HEK293 (cell line): ENCODE data around the gene PKM.
A peak's percentile ranks its signal among the peaks of the same experiment; 100 is the strongest.

ENCODE experiments used
- BCL11A ChIP-seq: fragments of 450-650 bp; formaldehyde crosslinking; IDR thresholded peaks from 2 replicates; pipeline ENCODE4 v1.5.1; 2016; ENCODE audit warnings: low read depth, missing biosample characterization, missing genetic modification characterization
- EGR2 ChIP-seq: fragments of 450-650 bp; formaldehyde crosslinking; IDR thresholded peaks from 2 replicates; pipeline ENCODE4 v1.5.1; 2016; ENCODE audit warnings: low read depth, missing biosample characterization, missing genetic modification characterization
- GLIS1 ChIP-seq: fragments of 450-650 bp; formaldehyde crosslinking; IDR thresholded peaks from 2 replicates; pipeline ENCODE4 v1.5.1; 2016; ENCODE audit warnings: missing biosample characterization, missing genetic modification characterization
- IKZF3 ChIP-seq: fragments of 450-650 bp; IDR thresholded peaks from 2 replicates; pipeline ENCODE4 v1.5.0; 2018; ENCODE audit warnings: missing biosample characterization, mild to moderate bottlenecking, missing genetic modification characterization, moderate library complexity
- KLF10 ChIP-seq: fragments of 450-650 bp; IDR thresholded peaks from 2 replicates; pipeline ENCODE4 v1.5.1; 2018; ENCODE audit warnings: missing biosample characterization, mild to moderate bottlenecking, missing genetic modification characterization
- KLF9 ChIP-seq: fragments of 450-650 bp; formaldehyde crosslinking; IDR thresholded peaks from 2 replicates; pipeline ENCODE4 v1.5.1; 2016; ENCODE audit warnings: missing biosample characterization, missing genetic modification characterization, low read depth
- MYNN ChIP-seq: fragments of 450-650 bp; formaldehyde crosslinking; IDR thresholded peaks from 2 replicates; pipeline ENCODE4 v1.5.1; 2016; ENCODE audit warnings: missing biosample characterization, missing genetic modification characterization, borderline replicate concordance
- WT1 ChIP-seq: fragments of 450-650 bp; formaldehyde crosslinking; IDR thresholded peaks from 2 replicates; pipeline ENCODE4 v1.5.1; 2016; ENCODE audit warnings: missing biosample characterization, missing genetic modification characterization
- ZNF175 ChIP-seq: fragments of 450-650 bp; formaldehyde crosslinking; IDR thresholded peaks from 2 replicates; pipeline ENCODE4 v1.5.1; 2016; ENCODE audit warnings: missing biosample characterization, missing genetic modification characterization
- ZNF292 ChIP-seq: fragments of 450-650 bp; formaldehyde crosslinking; IDR thresholded peaks from 2 replicates; pipeline ENCODE4 v1.5.1; 2016; ENCODE audit warnings: low read depth, missing biosample characterization, missing genetic modification characterization, borderline replicate concordance
- ZNF324 ChIP-seq: fragments of 450-650 bp; formaldehyde crosslinking; IDR thresholded peaks from 2 replicates; pipeline ENCODE4 v1.5.1; 2016; ENCODE audit warnings: missing biosample characterization, missing genetic modification characterization
- ZNF366 ChIP-seq: fragments of 450-650 bp; formaldehyde crosslinking; conservative IDR thresholded peaks from 2 replicates; pipeline ENCODE4 v1.5.1; 2016; ENCODE audit warnings: missing biosample characterization, missing genetic modification characterization
- ZNF37A ChIP-seq: fragments of 450-650 bp; IDR thresholded peaks from 2 replicates; pipeline ENCODE4 v1.5.1; 2018; ENCODE audit warnings: missing biosample characterization, missing genetic modification characterization
- ZNF391 ChIP-seq: fragments of 450-650 bp; formaldehyde crosslinking; IDR thresholded peaks from 2 replicates; pipeline ENCODE4 v1.5.1; 2016; ENCODE audit warnings: low read depth, missing biosample characterization, missing genetic modification characterization, borderline replicate concordance
- ZNF530 ChIP-seq: fragments of 450-650 bp; formaldehyde crosslinking; IDR thresholded peaks from 2 replicates; pipeline ENCODE4 v1.5.1; 2016; ENCODE audit warnings: low read depth, missing biosample characterization, missing genetic modification characterization
- ZNF549 ChIP-seq: fragments of 450-650 bp; IDR thresholded peaks from 2 replicates; pipeline ENCODE4 v1.5.1; 2018; ENCODE audit warnings: missing biosample characterization, missing genetic modification characterization, mild to moderate bottlenecking, inconsistent platforms, moderate library complexity
- ZNF571 ChIP-seq: fragments of 450-650 bp; formaldehyde crosslinking; IDR thresholded peaks from 2 replicates; pipeline ENCODE4 v1.5.0; 2017; ENCODE audit warnings: missing biosample characterization, missing genetic modification characterization
- ZNF600 ChIP-seq: fragments of 450-650 bp; formaldehyde crosslinking; IDR thresholded peaks from 2 replicates; pipeline ENCODE4 v1.5.1; 2016; ENCODE audit warnings: missing biosample characterization, missing genetic modification characterization
- ZNF623 ChIP-seq: fragments of 450-650 bp; formaldehyde crosslinking; IDR thresholded peaks from 2 replicates; pipeline ENCODE4 v1.5.1; 2016; ENCODE audit warnings: missing biosample characterization, missing genetic modification characterization
- ZNF624 ChIP-seq: fragments of 450-650 bp; formaldehyde crosslinking; IDR thresholded peaks from 2 replicates; pipeline ENCODE4 v1.5.1; 2017; ENCODE audit warnings: missing biosample characterization, missing genetic modification characterization
- ZNF629 ChIP-seq: fragments of 450-650 bp; formaldehyde crosslinking; IDR thresholded peaks from 2 replicates; pipeline ENCODE4 v1.5.1; 2017; ENCODE audit warnings: missing biosample characterization, missing genetic modification characterization
- ZNF658 ChIP-seq: fragments of 450-650 bp; formaldehyde crosslinking; IDR thresholded peaks from 2 replicates; pipeline ENCODE4; 2016; ENCODE audit warnings: missing biosample characterization, missing genetic modification characterization
- ZNF830 ChIP-seq: fragments of 450-650 bp; IDR thresholded peaks from 2 replicates; pipeline ENCODE4 v1.5.0; 2018; ENCODE audit warnings: missing biosample characterization, missing genetic modification characterization, low read depth, mild to moderate bottlenecking, moderate library complexity
- TF ChIP-seq, protein P1 (sequence below): fragments of 450-650 bp; formaldehyde crosslinking; IDR thresholded peaks from 2 replicates; pipeline ENCODE4 v1.5.1; 2016; ENCODE audit warnings: missing biosample characterization, missing genetic modification characterization
- TF ChIP-seq, protein P2 (sequence below): fragments of 450-650 bp; formaldehyde crosslinking; IDR thresholded peaks from 2 replicates; pipeline ENCODE4 v1.5.1; 2016; ENCODE audit warnings: missing biosample characterization, missing genetic modification characterization, low read depth
- TF ChIP-seq, protein P3 (sequence below): fragments of 450-650 bp; formaldehyde crosslinking; IDR thresholded peaks from 2 replicates; pipeline ENCODE4 v1.5.1; 2016; ENCODE audit warnings: missing biosample characterization, missing genetic modification characterization
- TF ChIP-seq, protein P4 (sequence below): fragments of 450-650 bp; formaldehyde crosslinking; IDR thresholded peaks from 2 replicates; pipeline ENCODE4 v1.5.1; 2017; ENCODE audit warnings: missing biosample characterization, missing genetic modification characterization
- TF ChIP-seq, protein P5 (sequence below): fragments of 450-650 bp; formaldehyde crosslinking; IDR thresholded peaks from 2 replicates; pipeline ENCODE4 v1.5.1; 2016; ENCODE audit warnings: missing biosample characterization, missing genetic modification characterization

The PKM gene

DNA sequence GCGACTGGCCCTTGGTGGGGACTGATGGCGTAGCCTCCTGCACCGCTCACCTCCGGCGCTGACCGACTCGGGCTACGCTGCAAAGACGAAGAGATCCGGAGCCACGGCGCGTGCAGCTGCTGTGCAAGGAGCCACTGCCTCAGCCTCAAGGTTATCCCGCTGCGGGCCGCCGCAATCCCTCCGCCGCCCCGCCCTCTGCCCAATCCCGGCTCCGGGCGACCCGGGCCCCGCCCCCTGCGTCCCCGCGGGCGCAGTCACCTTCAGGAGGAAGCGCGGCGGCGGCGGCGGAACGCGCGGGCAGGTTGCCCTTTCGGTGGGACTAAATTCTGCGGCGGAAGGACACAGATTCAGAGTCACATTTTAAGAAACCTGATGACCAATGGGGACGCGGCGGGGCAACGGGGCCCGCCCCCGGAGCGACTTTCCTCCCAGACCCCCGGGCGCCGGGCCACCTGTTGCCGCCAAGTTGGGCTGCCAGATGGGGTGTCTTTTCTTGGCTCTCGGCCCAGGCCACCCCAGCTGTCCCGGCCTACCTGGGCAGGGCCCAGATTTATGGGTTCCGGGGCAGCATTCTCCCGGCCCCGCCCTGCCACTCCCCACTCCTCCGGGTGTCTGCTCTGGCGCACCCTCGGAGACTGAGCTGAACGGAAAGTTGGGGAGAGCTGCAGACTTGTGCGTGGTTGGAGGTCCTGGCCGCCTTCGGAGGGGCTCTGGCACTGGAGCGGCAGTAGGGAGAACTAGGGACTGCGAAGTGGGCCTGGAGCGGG lies at the start of gene PKM (continued):
- TF ChIP-seq, protein P1, sequence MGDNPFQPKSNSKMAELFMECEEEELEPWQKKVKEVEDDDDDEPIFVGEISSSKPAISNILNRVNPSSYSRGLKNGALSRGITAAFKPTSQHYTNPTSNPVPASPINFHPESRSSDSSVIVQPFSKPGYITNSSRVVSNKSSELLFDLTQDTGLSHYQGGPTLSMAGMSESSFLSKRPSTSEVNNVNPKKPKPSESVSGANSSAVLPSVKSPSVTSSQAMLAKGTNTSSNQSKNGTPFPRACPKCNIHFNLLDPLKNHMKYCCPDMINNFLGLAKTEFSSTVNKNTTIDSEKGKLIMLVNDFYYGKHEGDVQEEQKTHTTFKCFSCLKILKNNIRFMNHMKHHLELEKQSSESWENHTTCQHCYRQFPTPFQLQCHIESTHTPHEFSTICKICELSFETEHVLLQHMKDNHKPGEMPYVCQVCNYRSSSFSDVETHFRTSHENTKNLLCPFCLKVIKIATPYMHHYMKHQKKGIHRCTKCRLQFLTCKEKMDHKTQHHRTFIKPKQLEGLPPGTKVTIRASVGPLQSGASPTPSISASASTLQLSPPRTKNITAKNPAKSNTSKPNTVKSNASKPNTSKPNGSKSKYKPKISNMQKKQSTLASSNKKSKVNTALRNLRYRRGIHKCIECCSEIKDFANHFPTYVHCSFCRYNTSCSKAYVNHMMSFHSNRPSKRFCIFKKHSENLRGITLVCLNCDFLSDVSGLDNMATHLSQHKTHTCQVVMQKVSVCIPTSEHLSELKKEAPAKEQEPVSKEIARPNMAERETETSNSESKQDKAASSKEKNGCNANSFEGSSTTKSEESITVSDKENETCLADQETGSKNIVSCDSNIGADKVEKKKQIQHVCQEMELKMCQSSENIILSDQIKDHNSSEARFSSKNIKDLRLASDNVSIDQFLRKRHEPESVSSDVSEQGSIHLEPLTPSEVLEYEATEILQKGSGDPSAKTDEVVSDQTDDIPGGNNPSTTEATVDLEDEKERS, result no peak
- TF ChIP-seq ZNF37A (no peak), BCL11A (tag by site-specific recombination) (peak; percentile 79), ZNF366 (tag by site-specific recombination) (peak; percentile 17; the same call in 1 of the 2 replicates), ZNF830 (tag by site-specific recombination) (no peak), ZNF624 (tag by site-specific recombination) (peak; percentile 6; the same call in 1 of the 2 replicates), EGR2 (tag by site-specific recombination) (peak; percentile 79), IKZF3 (peak; percentile 62), KLF9 (tag by site-specific recombination) (peak; percentile 90), MYNN (tag by site-specific recombination) (no peak), WT1 (tag by site-specific recombination) (peak; percentile 90), ZNF600 (tag by site-specific recombination) (peak; percentile 98), ZNF391 (0 out of 2 replicates have a peak, but pooled peaks have one; percentile 32), ZNF571 (no peak), ZNF175 (no peak), ZNF549 (no peak), ZNF623 (peak; percentile 25; the same call in 1 of the 2 replicates), GLIS1 (tag by site-specific recombination) (peak; percentile 89), ZNF658 (no peak), ZNF629 (tag by site-specific recombination) (peak; percentile 90), KLF10 (peak; percentile 97), ZNF530 (tag by site-specific recombination) (no peak), ZNF292 (no peak), ZNF324 (peak; percentile 87; the same call in 1 of the 2 replicates)
- TF ChIP-seq, protein P2, sequence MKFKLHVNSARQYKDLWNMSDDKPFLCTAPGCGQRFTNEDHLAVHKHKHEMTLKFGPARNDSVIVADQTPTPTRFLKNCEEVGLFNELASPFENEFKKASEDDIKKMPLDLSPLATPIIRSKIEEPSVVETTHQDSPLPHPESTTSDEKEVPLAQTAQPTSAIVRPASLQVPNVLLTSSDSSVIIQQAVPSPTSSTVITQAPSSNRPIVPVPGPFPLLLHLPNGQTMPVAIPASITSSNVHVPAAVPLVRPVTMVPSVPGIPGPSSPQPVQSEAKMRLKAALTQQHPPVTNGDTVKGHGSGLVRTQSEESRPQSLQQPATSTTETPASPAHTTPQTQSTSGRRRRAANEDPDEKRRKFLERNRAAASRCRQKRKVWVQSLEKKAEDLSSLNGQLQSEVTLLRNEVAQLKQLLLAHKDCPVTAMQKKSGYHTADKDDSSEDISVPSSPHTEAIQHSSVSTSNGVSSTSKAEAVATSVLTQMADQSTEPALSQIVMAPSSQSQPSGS (tag by site-specific recombination), result no peak; the same call in none of the 2 replicates
- TF ChIP-seq, protein P3, sequence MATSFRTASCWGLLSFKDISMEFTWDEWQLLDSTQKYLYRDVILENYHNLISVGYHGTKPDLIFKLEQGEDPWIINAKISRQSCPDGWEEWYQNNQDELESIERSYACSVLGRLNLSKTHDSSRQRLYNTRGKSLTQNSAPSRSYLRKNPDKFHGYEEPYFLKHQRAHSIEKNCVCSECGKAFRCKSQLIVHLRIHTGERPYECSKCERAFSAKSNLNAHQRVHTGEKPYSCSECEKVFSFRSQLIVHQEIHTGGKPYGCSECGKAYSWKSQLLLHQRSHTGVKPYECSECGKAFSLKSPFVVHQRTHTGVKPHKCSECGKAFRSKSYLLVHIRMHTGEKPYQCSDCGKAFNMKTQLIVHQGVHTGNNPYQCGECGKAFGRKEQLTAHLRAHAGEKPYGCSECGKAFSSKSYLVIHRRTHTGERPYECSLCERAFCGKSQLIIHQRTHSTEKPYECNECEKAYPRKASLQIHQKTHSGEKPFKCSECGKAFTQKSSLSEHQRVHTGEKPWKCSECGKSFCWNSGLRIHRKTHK (tag by site-specific recombination), result no peak
- TF ChIP-seq, protein P4, sequence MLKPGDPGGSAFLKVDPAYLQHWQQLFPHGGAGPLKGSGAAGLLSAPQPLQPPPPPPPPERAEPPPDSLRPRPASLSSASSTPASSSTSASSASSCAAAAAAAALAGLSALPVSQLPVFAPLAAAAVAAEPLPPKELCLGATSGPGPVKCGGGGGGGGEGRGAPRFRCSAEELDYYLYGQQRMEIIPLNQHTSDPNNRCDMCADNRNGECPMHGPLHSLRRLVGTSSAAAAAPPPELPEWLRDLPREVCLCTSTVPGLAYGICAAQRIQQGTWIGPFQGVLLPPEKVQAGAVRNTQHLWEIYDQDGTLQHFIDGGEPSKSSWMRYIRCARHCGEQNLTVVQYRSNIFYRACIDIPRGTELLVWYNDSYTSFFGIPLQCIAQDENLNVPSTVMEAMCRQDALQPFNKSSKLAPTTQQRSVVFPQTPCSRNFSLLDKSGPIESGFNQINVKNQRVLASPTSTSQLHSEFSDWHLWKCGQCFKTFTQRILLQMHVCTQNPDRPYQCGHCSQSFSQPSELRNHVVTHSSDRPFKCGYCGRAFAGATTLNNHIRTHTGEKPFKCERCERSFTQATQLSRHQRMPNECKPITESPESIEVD, result peak; percentile 66
- TF ChIP-seq, protein P5, sequence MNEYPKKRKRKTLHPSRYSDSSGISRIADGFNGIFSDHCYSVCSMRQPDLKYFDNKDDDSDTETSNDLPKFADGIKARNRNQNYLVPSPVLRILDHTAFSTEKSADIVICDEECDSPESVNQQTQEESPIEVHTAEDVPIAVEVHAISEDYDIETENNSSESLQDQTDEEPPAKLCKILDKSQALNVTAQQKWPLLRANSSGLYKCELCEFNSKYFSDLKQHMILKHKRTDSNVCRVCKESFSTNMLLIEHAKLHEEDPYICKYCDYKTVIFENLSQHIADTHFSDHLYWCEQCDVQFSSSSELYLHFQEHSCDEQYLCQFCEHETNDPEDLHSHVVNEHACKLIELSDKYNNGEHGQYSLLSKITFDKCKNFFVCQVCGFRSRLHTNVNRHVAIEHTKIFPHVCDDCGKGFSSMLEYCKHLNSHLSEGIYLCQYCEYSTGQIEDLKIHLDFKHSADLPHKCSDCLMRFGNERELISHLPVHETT (tag by site-specific recombination), result no peak; the same call in none of the 2 replicates
